Activated T-helper 17 cell treated with anti-CD3 and anti-CD28 coated beads, Interleukin-2, amount 50 U/mL, for 72 hours (primary cell): ENCODE data around the gene MTOR. TPM values are rescaled to one million over a fixed set of nuclear protein-coding genes. Genes with fewer than 3 reads are reported as not detected.

Experiments used
- ATAC-seq: fragments of 150-1000 bp; cut with Tn5 transposase; replicated peaks from 2 replicates; pipeline ENCODE4 v1.10.0; 2021; ENCODE audit warnings: mild to moderate bottlenecking, moderate library complexity
- H3K27ac Mint-ChIP-seq: one replicate; pipeline ENCODE4 v1.8.0; 2022; ENCODE audit warnings: mixed read lengths
- H3K27me3 Mint-ChIP-seq: one replicate; pipeline ENCODE4 v1.8.0; 2022; ENCODE audit warnings: mixed read lengths
- H3K36me3 Mint-ChIP-seq: one replicate; pipeline ENCODE4 v1.8.0; 2022; ENCODE audit warnings: low read depth, mild to moderate bottlenecking, mixed read lengths
- H3K4me1 Mint-ChIP-seq: one replicate; pipeline ENCODE4 v1.8.0; 2022; ENCODE audit warnings: mixed read lengths
- H3K4me3 Mint-ChIP-seq: one replicate; pipeline ENCODE4 v1.8.0; 2022; ENCODE audit warnings: mild to moderate bottlenecking, mixed read lengths
- H3K9me3 Mint-ChIP-seq: one replicate; pipeline ENCODE4 v1.8.0; 2022; ENCODE audit warnings: mixed read lengths
- total RNA-seq, 2 donors: library from RNA; stranded (reverse); gene quantifications; one replicate each; pipeline ENCODE4 v1.2.3, GENCODE V29; 2022

The MTOR gene
- total RNA-seq, 2 donors from 2014 or later, result 22.4 to 38.0 TPM

DNA sequence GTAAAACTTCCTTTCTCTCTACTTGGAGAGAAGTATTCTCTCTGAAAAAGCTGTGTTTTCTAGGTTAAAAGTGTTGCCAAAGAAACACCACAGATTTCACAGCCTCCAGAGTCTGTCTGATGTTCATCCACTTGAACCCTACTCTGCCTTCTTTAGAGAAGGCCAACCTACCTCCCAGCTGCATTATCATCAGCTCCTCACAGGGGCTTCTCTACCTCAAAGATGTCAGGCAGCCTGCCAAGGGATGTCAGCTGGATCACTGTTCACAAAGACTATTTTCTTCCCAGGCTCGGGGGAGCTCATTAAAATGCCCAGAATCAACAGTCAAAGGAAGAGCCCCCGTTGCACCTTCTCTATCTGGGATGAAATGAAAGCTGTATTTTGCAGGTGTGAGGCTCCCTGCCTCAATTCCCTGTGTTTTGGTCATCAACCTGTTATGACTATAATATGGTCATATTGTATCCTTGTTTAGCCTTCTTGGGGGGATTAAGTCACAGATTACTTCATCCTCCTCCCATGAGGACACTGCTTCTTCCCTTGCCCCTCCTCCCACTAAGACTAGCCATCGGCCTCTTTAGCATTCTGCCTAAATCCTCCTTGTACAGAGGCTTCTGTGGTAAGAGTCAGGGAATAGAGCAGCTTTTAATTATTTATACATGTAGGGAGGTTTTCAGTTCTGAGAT lies 47.5 kb downstream of the MTOR start:
- H3K27me3 Mint-ChIP-seq, result no peaks in the 10 kb centered on the region
- H3K27ac Mint-ChIP-seq, result no peak overlapping the region
- no peaks in the 10 kb centered on the region for H3K9me3 Mint-ChIP-seq
- no peak for ATAC-seq
- H3K4me3 Mint-ChIP-seq, result no peak overlapping the region
- peaks cover 99% of the 10 kb centered on the region for H3K36me3 Mint-ChIP-seq
- H3K4me1 Mint-ChIP-seq, result no peaks in the 10 kb centered on the region

DNA sequence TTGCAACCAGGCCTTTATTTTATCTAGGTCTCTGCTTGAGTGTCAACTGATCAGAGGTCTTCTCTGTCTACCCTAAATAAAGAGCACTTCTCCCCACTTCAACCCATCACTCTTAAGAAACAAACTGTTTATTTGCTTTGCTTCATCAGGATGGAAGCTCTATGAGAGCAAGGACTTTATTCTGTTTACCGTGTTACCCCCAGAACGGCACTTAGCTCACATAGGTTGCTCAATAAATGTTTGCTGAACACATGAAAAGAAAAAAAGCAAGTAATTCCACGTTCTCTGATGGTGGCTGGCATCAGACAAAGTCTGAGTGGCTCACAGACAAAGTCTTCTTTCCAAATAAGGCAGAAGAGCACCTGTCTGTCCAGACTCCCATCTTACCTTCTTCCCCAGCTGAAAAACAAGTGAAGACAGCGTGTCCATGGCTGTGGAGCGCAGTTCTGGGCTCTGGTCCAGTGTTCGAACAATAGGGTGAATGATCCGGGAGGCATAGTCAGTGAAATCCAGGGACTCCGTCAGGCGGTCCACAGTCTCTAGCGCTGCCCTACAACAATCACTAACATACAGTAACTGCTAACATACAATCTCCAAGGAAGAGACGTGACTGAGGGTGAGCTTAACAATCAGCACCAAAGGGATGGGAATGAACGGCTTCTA lies 50.3 kb downstream of the MTOR start:
- Mint-ChIP-seq H3K4me3 (no peak overlapping the region), H3K27ac (no peak overlapping the region), H3K4me1 (no peaks in the 10 kb centered on the region), H3K36me3 (peaks cover 98% of the 10 kb centered on the region), H3K9me3 (no peaks in the 10 kb centered on the region), H3K27me3 (no peaks in the 10 kb centered on the region)
- no peak for ATAC-seq

DNA sequence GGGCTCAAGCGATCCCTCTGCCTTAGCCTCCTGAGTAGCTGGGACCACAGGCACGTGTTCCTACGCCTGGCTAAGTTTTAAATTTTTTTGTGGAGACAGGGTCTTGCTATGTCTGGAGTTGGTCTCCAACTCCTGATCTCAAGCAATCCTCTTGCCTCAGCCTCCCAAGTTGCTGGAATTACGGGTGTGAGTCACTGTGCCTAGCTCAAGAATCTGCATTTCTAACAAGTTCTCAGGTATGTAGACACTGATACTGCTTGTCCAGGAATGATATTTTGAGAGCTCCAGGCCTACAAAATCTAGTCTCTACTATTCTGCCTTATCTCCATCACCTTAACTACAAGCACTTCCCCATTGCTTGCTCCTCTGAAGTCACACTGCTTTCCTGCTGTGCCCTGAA lies 50.9 kb downstream of the MTOR start:
- Mint-ChIP-seq H3K27ac (no peak overlapping the region), H3K4me1 (no peaks in the 10 kb centered on the region), H3K27me3 (no peaks in the 10 kb centered on the region), H3K9me3 (no peaks in the 10 kb centered on the region), H3K36me3 (peaks cover 98% of the 10 kb centered on the region), H3K4me3 (no peak overlapping the region)
- ATAC-seq, result no peak

DNA sequence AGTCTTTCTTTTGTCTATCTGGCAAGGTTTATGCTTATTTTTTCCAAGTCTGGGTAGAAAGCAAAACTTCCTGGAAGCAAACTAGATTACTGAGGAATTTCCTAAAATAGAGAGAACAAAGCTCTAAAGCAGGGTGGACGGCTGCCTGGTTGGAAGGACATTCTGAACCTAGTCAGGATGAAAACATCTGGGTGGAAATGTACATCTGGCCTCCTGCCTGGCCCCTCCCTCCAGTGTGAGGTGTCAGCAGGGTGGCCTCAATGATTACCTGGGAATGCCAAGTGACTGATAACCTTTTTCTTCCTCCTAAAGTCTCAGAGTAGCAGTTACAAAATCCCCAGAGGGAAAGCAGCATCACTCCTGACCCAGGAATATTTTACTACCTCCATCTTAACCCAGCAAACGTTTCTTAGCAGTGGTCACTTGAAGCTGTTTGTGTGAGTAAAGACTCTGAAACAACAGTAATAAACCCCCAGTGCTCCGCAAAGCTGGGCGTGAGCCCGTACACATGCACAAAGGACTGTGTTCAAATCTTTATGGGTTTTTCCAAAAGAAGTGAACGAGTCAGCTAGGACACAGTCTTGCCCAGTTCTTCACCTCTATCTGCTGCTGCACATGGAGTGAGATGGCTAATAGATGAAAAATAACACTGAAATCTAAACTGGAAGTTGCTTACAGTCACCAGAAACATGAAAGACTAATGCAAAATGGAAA lies 54.3 kb downstream of the MTOR start:
- Mint-ChIP-seq H3K4me3 (no peak overlapping the region), H3K27me3 (no peaks in the 10 kb centered on the region), H3K4me1 (no peaks in the 10 kb centered on the region), H3K27ac (no peak overlapping the region), H3K36me3 (peaks cover 98% of the 10 kb centered on the region), H3K9me3 (no peaks in the 10 kb centered on the region)
- no peak for ATAC-seq

DNA sequence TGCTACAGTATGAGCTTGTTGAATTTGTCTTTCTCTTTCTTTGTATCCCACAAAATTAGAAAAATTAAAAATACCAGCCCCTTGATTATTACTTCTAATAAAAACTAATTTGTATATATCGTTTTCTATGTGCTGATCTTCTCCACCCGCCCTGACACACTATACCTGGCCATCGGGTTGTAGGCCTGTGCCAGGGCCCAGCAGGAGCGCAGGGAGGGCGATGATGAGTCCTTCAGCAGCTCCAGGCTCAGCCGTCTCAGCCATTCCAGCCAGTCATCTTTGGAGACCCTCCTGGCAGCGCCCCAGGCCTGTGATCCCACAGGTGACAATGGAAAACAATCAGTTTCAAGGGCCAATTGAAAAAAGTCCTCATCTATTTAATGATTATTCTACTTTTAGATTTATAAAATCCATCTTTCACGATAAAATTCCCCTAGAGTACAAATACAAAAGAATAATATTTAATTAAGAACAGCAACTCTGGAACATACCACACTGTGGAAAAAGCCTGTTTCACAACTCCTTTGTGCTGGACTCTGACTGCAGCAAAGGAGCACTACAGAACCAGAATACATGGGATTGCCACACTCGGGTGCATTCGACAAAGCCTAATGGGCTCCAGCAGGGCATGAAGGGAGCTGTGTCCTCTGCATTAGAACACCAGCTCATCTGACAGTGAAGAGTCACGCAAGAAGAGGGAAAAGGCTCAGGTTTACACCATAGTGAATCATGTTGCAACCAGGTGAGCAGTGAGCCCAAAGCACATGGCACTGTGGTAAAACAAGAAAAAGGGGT lies 57.8 kb downstream of the MTOR start:
- H3K4me3 Mint-ChIP-seq, result no peak overlapping the region
- no peaks in the 10 kb centered on the region for H3K27me3 Mint-ChIP-seq
- ATAC-seq, result no peak
- H3K36me3 Mint-ChIP-seq, result peaks cover 95% of the 10 kb centered on the region
- no peaks in the 10 kb centered on the region for H3K9me3 Mint-ChIP-seq
- H3K4me1 Mint-ChIP-seq, result no peaks in the 10 kb centered on the region
- no peak overlapping the region for H3K27ac Mint-ChIP-seq

DNA sequence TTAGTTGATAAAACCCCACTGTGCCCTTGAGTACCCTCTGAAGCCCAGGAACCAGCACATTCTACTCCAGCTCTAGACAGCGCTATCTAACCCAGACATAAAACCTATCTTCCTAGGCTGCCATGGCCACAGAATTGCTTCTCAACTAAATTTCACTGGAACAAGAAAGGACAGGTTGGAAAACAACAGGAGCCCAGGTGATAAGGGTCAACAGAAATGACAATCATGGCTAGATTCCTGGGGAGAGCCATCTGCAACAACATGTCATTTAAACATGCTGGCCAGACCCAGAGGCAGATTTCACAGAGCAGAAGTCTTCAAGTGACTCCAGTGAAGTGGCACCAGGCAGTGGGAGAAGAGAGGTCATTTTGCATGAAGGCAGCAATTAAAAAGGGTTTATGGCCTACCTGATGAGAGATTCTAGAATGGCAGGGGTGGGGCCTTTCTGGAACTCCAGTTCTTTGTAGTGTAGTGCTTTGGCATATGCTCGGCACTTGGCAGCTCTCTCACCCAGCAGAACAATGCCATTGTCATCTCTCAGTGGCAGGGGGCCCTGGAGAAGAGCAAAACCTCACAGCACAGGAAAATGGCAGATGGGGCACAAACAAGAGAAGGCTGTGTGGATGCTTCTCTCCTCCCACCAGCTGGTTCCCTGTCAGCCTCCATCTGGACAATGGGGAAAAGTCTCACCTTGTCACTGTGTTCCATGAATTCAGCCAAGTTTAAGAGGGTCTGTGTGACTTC lies 63.3 kb downstream of the MTOR start:
- Mint-ChIP-seq H3K36me3 (peaks cover 95% of the 10 kb centered on the region), H3K27ac (no peak overlapping the region), H3K4me3 (no peak overlapping the region), H3K9me3 (no peaks in the 10 kb centered on the region), H3K27me3 (no peaks in the 10 kb centered on the region), H3K4me1 (no peaks in the 10 kb centered on the region)
- no peak for ATAC-seq

DNA sequence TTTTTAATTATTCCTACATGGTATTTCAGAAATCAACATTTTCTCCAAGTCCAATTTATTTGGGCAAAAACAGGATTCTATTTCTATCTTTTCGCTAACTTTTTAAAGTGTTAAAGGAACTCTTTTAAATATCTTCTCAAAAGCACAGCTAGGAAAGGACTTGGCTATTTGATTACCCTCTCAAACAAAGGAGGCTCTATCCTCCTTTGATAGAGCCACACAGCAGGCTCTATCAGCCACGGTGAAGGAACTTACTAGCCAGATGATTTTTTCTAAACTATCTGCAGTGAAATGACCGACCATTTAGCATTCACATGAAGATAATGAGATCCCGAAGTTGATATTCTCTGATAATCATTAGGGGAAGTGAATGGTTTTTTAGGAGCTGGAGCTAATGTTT lies 64.1 kb downstream of the MTOR start:
- peaks cover 95% of the 10 kb centered on the region for H3K36me3 Mint-ChIP-seq
- H3K4me3 Mint-ChIP-seq, result no peak overlapping the region

DNA sequence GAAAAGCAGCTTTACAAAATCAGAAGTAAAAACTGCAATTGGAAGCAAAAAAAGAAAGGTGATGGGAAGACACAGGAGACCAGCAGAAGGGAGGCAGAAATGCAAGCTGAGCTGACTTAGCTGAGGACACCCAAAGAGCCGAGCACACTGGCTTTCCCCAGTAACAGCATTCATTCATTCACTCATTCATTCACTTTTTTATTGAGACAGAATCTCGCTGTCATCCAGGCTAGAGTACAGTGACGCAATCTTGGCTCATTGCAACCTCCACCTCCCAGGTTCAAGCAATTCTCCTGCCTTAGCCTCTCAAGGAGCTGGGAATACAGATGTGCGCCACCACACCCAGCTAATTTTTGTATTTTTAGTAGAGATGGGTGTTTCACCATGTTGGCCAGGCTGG lies 65.0 kb downstream of the MTOR start:
- ATAC-seq, result no peak
- no peak overlapping the region for H3K27ac Mint-ChIP-seq
- H3K4me3 Mint-ChIP-seq, result no peak overlapping the region
- H3K36me3 Mint-ChIP-seq, result peaks cover 96% of the 10 kb centered on the region
- no peaks in the 10 kb centered on the region for H3K4me1 Mint-ChIP-seq
- H3K9me3 Mint-ChIP-seq, result no peaks in the 10 kb centered on the region
- H3K27me3 Mint-ChIP-seq, result no peaks in the 10 kb centered on the region

More for the DNA sequence above, 64.1 kb downstream of the MTOR start:
- Mint-ChIP-seq H3K4me1 (no peaks in the 10 kb centered on the region), H3K9me3 (no peaks in the 10 kb centered on the region), H3K27ac (no peak overlapping the region), H3K27me3 (no peaks in the 10 kb centered on the region)
- no peak for ATAC-seq

DNA sequence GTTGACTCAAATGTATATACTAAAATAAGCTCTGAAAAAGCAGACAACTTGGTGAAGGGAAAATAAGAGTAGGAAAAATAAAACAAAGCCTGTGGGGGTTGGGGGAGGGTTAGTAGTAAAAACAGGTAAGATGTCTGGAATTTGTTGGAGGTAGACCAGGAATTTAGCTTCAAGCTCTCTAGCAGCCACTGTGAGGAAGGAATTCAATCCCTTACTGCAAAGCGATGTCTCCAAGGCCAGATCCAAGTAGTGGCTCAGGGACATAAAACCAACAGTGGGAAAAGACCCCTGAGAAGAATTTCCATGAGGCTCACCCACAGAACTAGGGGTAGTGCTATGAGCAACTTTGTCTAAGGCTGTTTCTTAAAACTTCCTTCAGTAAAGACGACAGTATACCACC lies 65.4 kb downstream of the MTOR start:
- Mint-ChIP-seq H3K4me3 (no peak overlapping the region), H3K27ac (no peak overlapping the region), H3K27me3 (no peaks in the 10 kb centered on the region), H3K9me3 (no peaks in the 10 kb centered on the region), H3K4me1 (no peaks in the 10 kb centered on the region), H3K36me3 (peaks cover 98% of the 10 kb centered on the region)
- ATAC-seq, result no peak

DNA sequence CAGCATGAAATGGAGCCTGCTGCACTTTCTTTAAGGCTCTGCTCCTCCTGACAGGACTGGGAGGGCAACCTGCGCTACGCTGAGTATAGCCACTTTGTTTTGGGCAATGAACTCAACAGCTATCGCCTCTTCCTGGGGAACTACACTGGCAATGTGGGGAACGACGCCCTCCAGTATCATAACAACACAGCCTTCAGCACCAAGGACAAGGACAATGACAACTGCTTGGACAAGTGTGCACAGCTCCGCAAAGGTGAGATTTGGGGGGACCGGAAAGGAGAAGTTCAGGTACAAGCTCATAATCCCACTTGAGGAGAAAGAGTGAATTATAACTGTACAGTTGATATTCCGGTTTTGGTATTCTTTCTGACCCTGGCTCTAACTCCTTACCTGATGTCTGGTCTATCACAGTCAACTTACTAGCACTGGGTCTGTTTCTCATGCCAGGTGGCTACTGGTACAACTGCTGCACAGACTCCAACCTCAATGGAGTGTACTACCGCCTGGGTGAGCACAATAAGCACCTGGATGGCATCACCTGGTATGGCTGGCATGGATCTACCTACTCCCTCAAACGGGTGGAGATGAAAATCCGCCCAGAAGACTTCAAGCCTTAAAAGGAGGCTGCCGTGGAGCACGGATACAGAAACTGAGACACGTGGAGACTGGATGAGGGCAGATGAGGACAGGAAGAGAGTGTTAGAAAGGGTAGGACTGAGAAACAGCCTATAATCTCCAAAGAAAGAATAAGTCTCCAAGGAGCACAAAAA lies 67.8 kb downstream of the MTOR start:
- no peaks in the 10 kb centered on the region for H3K9me3 Mint-ChIP-seq
- no peak for ATAC-seq
- H3K4me1 Mint-ChIP-seq, result no peaks in the 10 kb centered on the region
- no peaks in the 10 kb centered on the region for H3K27me3 Mint-ChIP-seq
- H3K4me3 Mint-ChIP-seq, result no peak overlapping the region
- H3K27ac Mint-ChIP-seq, result no peak overlapping the region
- H3K36me3 Mint-ChIP-seq, result peaks cover 89% of the 10 kb centered on the region

DNA sequence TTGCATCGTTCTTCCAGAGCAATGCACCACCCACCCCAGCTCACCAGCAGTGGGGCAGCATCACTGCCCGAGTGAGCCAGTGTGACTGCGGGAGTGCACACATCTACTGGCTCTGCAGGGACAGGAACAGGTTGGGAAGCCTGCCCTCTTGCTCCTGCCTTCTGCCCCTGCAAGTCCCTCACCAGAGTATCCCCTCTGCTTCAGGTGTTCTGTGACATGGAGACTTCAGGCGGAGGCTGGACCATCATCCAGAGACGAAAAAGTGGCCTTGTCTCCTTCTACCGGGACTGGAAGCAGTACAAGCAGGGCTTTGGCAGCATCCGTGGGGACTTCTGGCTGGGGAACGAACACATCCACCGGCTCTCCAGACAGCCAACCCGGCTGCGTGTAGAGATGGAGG lies 69.0 kb downstream of the MTOR start:
- ATAC-seq, result no peak
- Mint-ChIP-seq H3K27ac (no peak overlapping the region), H3K36me3 (peaks cover 88% of the 10 kb centered on the region), H3K27me3 (no peaks in the 10 kb centered on the region), H3K4me3 (no peak overlapping the region), H3K4me1 (no peaks in the 10 kb centered on the region), H3K9me3 (no peaks in the 10 kb centered on the region)

DNA sequence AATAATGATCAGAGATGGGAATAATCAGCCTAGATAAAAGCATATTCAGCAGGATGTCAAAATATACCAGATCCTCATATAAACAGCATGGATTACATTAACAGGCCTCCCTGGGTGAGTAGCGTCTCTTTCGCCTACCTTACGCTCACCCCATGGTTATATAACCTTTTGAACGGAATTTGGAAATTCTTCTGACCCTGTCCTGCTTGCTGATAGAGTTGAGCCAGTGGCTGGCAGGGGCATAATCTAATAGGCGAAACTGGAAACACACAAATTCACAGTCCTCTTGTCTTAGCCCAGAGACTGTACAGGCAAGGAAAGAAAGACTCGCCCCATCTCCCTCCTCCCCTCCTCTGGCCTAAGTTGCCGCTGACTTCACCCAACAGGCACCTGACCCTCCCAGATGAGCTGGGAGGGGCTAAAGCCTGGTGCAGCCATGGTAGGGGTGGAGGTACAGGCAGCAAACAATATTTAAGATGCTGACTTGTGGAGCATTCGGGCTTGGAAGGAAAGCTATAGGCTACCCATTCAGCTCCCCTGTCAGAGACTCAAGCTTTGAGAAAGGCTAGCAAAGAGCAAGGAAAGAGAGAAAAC lies 73.4 kb downstream of the MTOR start, which contains the start of gene ANGPTL7:
ANGPTL7 (plus strand) TSS at position 498 of the 594 bp plus-strand sequence. CDS start 225 bp downstream, outside the sequence.
- H3K4me3 Mint-ChIP-seq, result no peak within 1 kb of the TSS
- H3K9me3 Mint-ChIP-seq, result no peaks in the 10 kb centered on the region
- no peak for ATAC-seq
- H3K27me3 Mint-ChIP-seq, result no peaks in the 10 kb centered on the region
- peaks cover 58% of the 10 kb centered on the region for H3K36me3 Mint-ChIP-seq
- H3K4me1 Mint-ChIP-seq, result no peaks in the 10 kb centered on the region
- peak within 1 kb of the TSS; percentile 60 for H3K27ac Mint-ChIP-seq

DNA sequence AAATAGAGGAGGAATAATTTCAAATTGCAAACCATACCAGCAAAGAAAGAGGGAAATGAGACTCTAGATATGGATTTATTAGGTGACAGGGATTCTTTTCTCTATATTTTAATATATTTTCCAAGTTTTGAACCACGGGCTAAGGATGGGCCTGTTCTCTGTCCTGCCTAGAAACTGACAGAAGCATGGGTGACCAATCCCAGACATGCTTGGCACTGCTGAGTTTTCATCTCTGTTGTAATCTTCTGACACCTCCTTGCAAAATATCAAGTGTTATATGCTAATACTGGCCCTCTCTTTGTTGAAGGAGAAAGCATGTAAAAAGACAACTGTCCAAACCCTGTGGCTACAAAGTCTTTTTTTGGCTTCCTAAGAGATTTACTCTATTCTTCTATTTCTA lies 74.0 kb downstream of the MTOR start:
- Mint-ChIP-seq H3K27ac (peak overlapping the region; percentile 60), H3K27me3 (no peaks in the 10 kb centered on the region), H3K9me3 (no peaks in the 10 kb centered on the region), H3K36me3 (peaks cover 52% of the 10 kb centered on the region), H3K4me1 (no peaks in the 10 kb centered on the region), H3K4me3 (no peak overlapping the region)
- ATAC-seq, result no peak
